NCI-H510A treated with DMSO at 0.1 percent for 48 hours (cell line): ENCODE results near the gene SRXN1.

Experiments
- DNase-seq: peaks from one replicate; lab custom pipeline; 2025; lab: John Stamatoyannopoulos, UW

SRXN1 gene

GRCh38 chr20:607476-607875 lies 45.5 kb downstream of the SRXN1 start:
- no peak for DNase-seq

DNA sequence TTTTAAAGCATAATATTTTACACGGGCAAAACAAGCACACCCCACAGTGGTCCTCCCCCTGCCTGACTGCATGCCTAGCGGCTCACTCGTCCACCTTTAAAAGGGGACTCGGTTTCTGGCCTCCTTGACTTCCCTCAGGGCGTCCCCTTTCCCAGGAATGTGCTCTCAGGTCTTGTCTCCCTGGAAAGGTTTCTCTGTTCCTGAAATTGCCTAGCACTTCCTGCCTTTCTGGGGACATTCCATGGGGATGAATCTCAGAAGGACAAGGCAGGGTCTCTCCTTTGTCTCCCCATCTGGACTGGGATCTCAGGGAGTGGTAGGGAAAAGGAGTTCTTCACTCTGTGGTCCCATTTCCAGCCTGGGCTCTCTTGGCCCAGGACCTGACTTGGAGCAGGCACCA lies 47.8 kb downstream of the SRXN1 start:
- DNase-seq, result no peak

GRCh38 chr20:603116-603640 lies 49.8 kb downstream of the SRXN1 start:
- DNase-seq, result no peak

GRCh38 chr20:602111-602970 lies 50.7 kb downstream of the SRXN1 start:
- DNase-seq, result no peak

DNA sequence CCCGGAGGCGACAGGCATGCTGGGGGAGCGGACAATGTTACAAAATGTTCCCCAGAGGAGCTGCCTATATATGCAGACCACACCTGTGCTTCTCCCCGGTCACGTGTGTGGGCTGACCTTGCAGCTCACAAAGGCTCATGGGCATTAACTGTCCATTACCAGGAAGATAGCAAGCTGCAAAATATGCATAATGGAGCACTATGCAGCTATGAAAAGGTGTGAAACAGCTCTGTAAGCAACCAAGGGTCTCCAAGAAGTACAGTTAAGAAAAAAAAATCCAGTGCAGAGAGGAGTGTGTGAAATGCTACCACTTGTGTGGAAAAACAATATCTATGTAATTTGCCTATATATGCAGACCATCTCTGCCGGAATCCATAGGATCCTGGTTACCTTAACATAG lies 52.3 kb downstream of the SRXN1 start:
- DNase-seq, result no peak

GRCh38 chr20:600141-600540 lies 52.9 kb downstream of the SRXN1 start:
- DNase-seq, result no peak

- DNase-seq, result no peak
Observed at GRCh38 chr20:598133-598850, 54.7 kb downstream of the SRXN1 start.

GRCh38 chr20:597560-597959 lies 55.4 kb downstream of the SRXN1 start:
- DNase-seq, result no peak
